NCI-H2196 treated with DMSO at 0.1 percent for 48 hours (cell line): Measurements from ENCODE around the gene BNIP2.
"Not testable (repeated sequence)": the region's sequence is repeated elsewhere in the genome, so short reads cannot be mapped to it uniquely, and the experiment has no call there.

Source experiments
- DNase-seq: peaks from one replicate; lab custom pipeline; 2025; ENCODE audit not compliant: unreplicated experiment; lab: John Stamatoyannopoulos, UW

BNIP2 gene

DNA sequence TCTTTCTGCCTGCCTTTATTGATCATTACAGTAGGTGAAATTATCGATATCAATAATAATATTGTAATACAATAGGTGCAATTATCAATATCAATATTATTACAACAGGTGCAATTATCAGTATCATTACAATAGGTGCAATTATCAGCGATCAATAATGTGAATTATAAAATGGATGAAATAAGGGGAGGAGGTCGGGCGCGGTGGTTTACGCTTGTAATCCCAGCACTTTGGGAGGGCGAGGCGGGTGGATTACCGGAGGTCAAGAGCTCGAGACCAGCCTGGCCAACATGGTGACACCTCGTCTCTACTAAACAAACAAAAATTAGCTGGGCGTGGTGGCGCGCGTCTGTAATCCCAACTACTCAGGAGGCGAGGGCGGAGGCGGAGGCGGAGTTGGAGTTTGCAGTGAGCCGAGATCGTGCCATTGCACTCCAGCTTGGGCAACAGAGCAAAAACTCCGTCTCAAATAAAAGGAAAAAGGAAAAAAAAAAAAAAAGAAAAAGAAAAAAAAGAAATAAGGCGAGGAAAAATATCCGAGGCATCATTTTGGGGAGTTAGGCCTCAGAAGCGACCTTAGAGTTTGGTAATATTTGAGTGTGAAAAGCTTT lies 611 bp upstream of the BNIP2 start:
- DNase-seq: peak; percentile 29

DNA sequence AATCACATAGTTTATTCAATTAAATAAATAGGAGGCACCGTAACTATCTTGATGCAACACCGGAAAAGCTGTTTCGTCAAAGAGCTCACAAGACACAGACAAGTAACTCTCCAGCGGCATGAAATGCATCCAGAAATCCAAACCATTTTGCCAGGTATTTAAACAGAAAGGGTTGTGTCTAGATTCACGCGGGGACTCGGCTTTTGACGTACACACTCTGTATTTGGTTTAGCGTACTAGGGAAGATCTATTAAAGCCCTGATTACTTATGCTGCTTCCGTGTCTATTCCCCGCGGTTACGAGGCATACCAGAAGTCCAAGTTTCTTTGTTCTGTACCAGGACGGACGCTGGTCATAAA lies 718 bp downstream of the BNIP2 start:
- peak; percentile 3 for DNase-seq

DNA sequence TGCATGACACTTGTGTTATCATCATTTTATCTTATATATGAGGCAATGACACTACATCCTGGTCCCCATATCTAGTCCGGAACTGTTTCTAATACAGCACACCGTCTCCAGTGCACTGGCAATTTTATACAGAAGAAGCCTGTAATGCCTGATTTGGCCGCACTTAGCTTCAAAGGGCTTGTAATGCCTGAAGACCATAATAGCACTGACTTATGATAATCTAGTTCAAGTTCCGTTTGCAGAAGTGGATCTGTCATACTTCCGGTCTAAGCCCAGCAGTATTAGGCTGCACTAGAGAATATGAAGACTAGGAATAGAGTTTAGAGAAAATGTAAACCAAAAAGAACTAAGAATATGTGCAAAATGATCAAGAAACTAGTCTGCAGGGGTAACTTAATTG lies 1.3 kb downstream of the BNIP2 start:
- DNase-seq: no peak

DNA sequence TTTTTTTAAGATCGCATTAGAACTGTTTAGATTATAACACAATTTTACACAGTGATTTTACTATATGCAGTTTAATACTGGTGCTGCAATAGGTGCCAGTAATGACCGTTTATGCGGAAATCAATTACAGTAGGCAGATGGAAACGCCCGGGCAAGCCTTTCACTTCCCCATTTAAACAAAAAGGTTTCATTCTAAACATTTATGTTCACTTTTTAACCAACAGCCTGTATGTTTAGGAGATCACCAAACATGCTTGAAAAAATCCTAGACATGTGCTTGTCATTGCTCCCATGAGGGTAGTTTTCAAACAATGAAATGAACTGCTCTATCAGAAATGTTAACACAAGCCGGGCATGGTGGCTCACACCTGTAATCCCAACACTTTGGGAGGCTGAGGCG lies 2.7 kb downstream of the BNIP2 start:
- DNase-seq: no peak

- no peak for DNase-seq
These were observed 3.3 kb downstream of the BNIP2 start for GRCh38 chr15:59685737-59686297.

DNA sequence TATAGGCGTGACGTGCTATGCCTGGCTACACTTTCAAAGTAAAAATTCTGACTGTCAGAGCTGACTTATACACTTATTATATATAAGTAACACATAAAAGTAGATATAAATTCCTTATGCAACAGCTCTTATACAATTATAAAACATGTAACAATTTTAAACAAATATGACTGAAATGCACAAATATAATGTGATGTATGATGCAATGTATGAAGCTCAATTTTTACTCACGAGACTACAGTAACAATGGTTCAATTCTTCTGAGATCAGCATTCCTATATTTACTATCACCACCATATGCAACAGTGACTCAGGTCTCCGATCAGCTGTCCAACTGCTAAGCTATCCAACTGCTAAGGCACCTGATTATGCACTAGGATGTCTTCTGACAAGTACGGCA lies 8.2 kb downstream of the BNIP2 start:
- DNase-seq: no peak

- no peak for DNase-seq
These were observed 8.8 kb downstream of the BNIP2 start for GRCh38 chr15:59680346-59680745.

DNA sequence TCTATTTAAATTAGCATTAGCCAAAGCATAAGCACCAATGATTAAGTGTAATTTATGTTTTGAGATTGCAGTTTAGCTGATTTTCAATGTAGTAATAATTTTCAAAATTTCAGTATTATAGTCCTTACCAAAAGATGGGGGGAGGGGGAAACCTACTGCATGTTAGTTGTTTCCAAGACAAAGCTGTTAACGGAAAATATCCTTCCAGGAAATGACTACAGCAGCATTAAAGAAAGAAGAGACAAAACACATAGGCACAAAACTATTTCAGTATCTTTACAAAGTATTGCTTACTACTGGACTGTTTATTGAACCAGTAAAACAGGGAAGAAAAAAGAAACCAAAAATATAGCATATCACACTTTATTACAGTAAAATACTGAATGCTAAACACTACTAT lies 10.5 kb downstream of the BNIP2 start:
- no peak for DNase-seq

DNA sequence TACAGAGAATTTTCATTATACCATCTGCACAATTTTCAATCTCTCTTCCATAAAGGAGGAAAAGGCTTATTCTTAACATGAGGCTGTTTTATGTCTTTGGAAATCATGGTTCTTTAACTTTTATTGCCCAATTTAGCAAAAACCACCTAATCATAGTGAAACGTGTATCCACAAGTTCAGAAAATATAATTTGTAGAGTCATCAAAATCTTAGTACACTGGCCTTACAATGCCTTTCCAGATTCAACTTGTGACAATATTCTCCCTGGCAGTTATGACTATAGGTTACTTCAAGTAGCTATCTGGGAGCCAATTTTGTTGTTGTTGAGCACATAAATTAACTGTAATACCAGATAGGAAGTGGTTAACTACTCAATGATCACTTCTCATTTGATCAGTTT lies 10.9 kb downstream of the BNIP2 start:
- no peak for DNase-seq

GRCh38 chr15:59676565-59676964 lies 12.6 kb downstream of the BNIP2 start:
- no peak for DNase-seq

DNA sequence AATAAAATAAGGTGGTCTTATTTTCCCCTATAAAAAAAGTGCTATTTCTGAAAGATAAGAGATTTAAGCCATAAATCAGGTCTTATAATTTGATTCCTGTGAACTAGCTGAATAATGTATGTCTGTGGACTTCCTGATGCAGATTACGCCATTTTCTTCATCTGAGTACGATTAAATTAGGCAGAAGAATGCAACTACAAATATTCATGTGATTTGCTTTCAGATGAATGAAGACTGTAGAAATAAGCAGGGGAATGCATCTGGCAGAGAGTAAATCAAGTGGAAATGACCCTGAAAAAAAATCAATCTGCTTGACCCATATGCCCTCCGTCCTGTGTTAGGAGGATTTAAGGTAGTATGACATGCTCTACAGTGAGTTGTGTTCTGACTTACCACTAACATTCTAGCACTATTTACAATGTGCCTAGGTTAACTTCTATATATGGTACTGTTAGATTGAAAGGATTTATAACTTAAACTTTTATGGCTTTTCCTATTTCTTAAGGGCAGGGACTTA lies 14.7 kb downstream of the BNIP2 start:
- no peak for DNase-seq

DNA sequence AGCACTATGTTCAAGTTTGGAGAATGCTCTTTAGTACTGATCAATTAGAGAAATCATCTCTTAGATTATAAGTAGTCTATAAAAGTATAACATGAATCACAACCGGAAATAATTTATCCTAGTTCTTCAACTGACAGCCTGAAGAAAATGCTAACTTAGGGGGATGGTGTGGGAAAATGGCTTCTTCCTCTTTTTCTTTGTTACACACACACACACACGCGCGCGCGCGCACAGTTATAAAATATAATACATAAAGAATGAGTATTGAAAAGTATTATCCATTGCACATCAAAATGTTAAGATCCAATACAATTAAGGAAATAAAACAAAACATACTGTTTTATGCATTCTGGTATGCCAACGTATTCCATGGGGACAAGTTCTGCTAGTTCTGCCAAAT lies 20.6 kb downstream of the BNIP2 start:
- DNase-seq: no peak

GRCh38 chr15:59662260-59662659 lies 26.9 kb downstream of the BNIP2 start:
- DNase-seq: no peak

GRCh38 chr15:59659366-59659765 lies 29.8 kb downstream of the BNIP2 start:
- DNase-seq: no peak

DNA sequence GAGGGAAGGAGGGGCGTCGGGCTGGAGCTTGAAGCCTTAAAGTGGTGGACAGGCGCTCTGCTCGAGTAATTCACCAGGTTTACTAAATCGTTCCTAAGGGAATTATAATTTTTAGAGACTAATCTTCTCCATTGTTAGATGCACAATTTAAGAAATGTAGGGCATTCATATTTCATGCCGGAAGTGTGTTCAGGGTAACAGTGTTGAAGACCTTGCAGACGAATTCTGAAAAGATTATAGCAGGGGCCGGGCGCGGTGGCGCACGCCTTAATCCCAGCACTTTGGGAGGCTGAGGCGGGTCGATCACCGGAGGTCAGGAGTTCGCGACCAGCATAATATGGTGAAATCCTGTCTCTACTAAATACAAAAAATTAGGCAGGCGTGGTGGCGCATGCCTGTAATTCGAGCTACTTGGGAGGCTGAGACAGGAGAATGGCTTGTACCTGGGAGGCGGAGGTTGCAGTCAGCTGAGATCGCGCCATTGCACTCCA lies 31.4 kb downstream of the BNIP2 start:
- DNase-seq: no peak

GRCh38 chr15:59656897-59657634 lies 32.1 kb downstream of the BNIP2 start, which contains the start of gene GTF2A2:
Gene GTF2A2, minus strand, starts transcription at chr15:59657515. Its CDS starts 5,238 bp downstream, at chr15:59652277.
- DNase-seq: peak; percentile 56

DNA sequence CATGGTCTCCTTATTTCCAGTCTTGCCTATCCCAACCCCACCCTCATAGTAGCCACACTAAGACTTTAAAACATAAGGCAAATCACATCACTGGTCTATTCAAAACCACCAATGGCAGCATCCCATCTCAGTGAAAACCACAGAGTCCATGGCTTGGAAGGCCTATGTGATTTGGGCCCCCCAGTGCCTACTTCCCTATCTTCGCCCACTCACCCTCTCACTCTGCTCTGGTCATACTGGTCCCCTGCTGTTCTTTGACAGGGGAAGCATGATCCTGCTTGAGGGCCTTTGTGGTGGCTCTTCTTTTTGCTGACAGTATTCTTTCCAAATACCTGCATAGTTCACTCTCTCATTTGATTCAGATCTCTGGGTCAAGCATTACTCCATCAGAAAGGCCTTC lies 35.1 kb downstream of the BNIP2 start:
- DNase-seq: no peak

DNA sequence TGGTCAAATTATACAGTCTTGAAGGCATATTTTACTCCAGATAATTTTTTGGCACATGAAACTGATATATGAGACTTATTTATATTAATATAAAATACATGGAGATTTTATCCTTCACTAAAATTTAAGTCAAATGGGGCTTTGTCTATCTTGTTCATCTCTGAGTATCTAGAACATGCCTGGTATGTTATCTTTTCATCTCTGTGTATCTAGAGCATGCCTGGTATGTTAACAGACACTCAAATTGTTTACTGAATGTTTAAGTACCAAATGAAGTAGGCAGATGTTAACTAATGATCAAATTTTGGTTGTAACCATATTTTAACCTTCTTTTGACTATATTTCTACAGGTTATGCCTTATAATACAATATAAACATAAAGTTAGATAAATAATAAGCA lies 39.5 kb downstream of the BNIP2 start:
- DNase-seq: no peak

DNA sequence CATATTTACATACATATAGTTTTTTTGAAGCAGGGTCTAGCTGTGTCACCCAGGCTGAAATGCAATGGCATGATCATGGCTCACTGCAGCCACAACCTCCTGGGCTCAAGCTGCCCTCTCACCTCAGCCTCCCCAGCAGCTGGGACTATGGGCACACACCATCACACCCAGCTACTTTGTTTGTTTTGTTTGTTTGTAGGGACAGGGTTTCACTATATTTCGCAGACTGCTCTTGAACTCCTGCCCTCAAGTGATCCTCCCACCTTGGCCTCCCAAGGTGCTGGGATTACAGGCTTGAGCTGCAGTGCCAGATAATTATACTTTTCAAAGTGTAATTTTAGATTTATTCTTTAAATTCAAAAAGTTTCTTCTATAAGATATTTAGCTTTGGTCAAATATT lies 42.0 kb downstream of the BNIP2 start:
- DNase-seq: no peak

DNA sequence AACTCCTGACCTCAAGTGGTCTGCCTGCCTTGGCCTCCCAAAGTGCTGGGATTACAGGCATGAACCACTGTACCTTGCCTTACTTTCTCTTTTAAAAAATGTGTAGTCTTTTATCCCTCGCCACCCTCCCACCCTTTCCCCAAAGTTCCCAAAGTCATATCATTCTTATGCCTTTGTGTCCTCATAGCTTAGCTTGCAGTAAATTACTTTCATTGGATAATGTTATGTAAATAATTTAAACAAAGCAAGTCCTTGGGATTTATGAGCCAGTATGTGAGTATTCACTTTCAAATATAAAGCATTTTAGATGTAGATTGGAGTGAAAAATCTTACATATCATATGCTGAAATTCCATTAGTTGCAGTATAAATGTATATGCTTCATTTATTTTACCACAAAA lies 42.8 kb downstream of the BNIP2 start:
- no peak for DNase-seq

DNA sequence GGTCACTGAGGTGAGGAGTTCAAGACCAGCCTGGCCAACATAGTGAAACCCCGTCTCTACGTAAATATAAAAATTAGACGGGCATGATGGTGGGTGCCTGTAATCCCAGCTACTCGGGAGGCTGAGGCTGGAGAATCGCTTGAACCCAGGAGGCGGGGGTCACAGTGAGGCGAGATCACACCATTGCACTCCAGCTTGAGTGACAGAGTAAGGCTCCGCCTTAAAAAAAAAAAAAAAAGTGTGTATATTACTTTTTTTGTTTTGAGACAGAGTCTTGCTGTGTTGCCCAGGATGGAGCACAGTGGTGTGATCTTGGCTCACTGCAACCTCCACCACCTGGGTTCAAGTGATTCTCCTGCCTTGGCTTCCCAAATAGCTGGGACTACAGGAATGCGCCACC lies 43.3 kb downstream of the BNIP2 start:
- not testable (repeated sequence) for DNase-seq

- DNase-seq: no peak
These were observed 44.4 kb downstream of the BNIP2 start for GRCh38 chr15:59644756-59645155.
